PFSK-1 (cell line): Measurements from ENCODE around the gene PPL.

Source experiments
- FOXP2 ChIP-seq: optimal IDR thresholded peaks from 2 replicates; pipeline ENCODE3; 2011; ENCODE audit warnings: borderline replicate concordance, control low read depth, inconsistent platforms; ENCODE audit not compliant: insufficient read depth; ENCODE audit errors: extremely low read length, extremely low read depth
- POLR2AphosphoS5 ChIP-seq: IDR thresholded peaks from 2 replicates; pipeline ENCODE4 v1.6.1; 2012; ENCODE audit warnings: low read depth, mild to moderate bottlenecking, control low read depth, low read length, moderate library complexity
- SIN3A ChIP-seq: IDR thresholded peaks from 2 replicates; pipeline ENCODE4 v1.6.1; 2012; ENCODE audit warnings: mild to moderate bottlenecking, low read length, moderate library complexity, borderline replicate concordance; ENCODE audit not compliant: insufficient read depth
- TAF1 ChIP-seq: IDR thresholded peaks from 2 replicates; pipeline ENCODE4 v1.6.1; 2012; ENCODE audit warnings: low read length, control low read depth, borderline replicate concordance; ENCODE audit not compliant: insufficient read depth
- TF ChIP-seq, protein P1 (sequence below), 2 experiments: IDR thresholded peaks; 2 replicates each; pipeline versions ENCODE4 v1.6.1 to v1.8.0; 2011 to 2012; ENCODE audit warnings: low read depth in 2 of 2, low read length in 2 of 2, control low read depth in 1 of 2, inconsistent platforms in 1 of 2, mild to moderate bottlenecking in 1 of 2, moderate library complexity in 1 of 2; ENCODE audit not compliant: insufficient read depth in 1 of 2

The PPL gene

DNA sequence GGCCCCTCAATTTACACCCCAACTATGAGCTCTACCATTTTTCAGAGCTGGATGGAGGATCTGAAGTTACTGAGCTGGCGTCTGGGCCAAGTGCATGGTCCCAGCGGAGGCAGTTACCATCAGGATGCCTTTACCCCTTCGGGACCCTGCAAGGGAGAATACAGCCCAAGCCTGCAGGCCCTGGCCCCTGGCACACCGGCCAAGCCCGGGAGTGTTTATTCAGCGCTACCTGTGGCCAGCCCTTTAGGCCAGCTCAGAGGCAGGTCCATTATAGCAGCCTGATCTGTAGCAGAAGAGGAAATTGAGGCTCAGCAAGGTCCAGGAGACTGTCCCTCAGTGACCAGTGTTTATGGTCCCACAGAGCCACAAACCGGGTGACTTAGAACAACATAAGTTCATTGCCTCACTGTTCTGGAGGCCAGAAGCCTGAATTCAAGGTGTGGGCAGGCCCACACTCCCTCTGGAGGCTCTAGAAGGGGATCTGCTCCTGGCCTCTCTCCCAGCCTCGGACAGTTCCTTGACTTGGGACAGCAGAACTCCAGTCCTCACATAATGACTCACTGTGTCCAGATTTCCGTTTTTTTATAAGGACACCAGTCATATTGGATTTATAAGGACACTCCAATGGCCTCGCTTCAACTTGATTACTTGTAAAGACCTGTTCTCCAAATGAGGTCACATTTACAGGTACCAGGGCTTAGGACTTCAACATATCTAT, 29.9 kb upstream of the PPL start:
- TF ChIP-seq, protein P1, sequence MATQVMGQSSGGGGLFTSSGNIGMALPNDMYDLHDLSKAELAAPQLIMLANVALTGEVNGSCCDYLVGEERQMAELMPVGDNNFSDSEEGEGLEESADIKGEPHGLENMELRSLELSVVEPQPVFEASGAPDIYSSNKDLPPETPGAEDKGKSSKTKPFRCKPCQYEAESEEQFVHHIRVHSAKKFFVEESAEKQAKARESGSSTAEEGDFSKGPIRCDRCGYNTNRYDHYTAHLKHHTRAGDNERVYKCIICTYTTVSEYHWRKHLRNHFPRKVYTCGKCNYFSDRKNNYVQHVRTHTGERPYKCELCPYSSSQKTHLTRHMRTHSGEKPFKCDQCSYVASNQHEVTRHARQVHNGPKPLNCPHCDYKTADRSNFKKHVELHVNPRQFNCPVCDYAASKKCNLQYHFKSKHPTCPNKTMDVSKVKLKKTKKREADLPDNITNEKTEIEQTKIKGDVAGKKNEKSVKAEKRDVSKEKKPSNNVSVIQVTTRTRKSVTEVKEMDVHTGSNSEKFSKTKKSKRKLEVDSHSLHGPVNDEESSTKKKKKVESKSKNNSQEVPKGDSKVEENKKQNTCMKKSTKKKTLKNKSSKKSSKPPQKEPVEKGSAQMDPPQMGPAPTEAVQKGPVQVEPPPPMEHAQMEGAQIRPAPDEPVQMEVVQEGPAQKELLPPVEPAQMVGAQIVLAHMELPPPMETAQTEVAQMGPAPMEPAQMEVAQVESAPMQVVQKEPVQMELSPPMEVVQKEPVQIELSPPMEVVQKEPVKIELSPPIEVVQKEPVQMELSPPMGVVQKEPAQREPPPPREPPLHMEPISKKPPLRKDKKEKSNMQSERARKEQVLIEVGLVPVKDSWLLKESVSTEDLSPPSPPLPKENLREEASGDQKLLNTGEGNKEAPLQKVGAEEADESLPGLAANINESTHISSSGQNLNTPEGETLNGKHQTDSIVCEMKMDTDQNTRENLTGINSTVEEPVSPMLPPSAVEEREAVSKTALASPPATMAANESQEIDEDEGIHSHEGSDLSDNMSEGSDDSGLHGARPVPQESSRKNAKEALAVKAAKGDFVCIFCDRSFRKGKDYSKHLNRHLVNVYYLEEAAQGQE (IDR thresholded peaks at IDR 0.05; ENCODE audit: insufficient read depth in 1 of 2, low read depth in 2 of 2, low read length in 2 of 2): no peak
- TF ChIP-seq FOXP2 (no peak), TAF1 (no peak), POLR2AphosphoS5 (no peak), SIN3A (no peak)

DNA sequence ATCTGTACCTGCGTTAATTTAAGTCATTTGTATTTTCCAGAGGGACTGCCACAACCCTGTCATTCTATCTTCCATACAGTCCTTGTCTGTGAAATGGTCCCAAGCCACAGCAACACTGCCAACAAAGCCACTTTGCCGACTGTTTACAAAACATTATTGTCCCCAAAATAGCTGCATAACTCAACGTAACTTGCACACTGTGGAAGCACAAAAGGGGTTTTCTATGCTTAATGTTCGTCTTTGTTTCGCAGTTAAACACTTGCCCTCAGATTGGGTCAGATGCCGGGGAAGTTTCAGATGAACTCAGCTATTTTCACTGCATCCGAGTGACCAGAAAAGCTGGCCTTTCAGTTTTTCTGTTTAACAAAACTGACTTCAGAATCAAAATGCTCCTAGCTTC, 25.8 kb upstream of the PPL start:
- TF ChIP-seq SIN3A (no peak), TAF1 (no peak), POLR2AphosphoS5 (no peak), FOXP2 (no peak)
- TF ChIP-seq, protein P1 (IDR thresholded peaks at IDR 0.05; ENCODE audit: insufficient read depth in 1 of 2, low read depth in 2 of 2, low read length in 2 of 2): no peak

DNA sequence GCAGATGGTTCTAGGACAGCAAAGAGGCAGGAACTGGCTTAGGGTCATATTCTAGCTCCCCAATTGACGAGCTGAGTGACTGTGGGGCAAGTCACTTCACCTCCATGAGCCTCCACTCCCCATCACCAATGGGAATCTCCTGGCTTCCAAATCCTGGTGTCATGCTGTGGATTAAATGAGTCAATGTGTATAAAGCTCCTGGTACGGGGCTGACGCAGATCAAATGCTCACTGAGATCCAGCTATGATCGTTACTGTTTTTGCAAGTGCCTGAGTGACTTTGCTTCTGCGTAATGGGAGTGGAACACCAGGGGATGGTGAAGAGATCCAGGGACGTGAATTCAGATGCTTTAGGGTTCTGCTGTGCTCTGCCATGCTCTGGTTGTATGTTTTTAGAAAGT, 23.6 kb upstream of the PPL start:
- TF ChIP-seq, protein P1 (IDR thresholded peaks at IDR 0.05; ENCODE audit: insufficient read depth in 1 of 2, low read depth in 2 of 2, low read length in 2 of 2): no peak
- TF ChIP-seq FOXP2 (no peak), SIN3A (no peak), POLR2AphosphoS5 (no peak), TAF1 (no peak)

DNA sequence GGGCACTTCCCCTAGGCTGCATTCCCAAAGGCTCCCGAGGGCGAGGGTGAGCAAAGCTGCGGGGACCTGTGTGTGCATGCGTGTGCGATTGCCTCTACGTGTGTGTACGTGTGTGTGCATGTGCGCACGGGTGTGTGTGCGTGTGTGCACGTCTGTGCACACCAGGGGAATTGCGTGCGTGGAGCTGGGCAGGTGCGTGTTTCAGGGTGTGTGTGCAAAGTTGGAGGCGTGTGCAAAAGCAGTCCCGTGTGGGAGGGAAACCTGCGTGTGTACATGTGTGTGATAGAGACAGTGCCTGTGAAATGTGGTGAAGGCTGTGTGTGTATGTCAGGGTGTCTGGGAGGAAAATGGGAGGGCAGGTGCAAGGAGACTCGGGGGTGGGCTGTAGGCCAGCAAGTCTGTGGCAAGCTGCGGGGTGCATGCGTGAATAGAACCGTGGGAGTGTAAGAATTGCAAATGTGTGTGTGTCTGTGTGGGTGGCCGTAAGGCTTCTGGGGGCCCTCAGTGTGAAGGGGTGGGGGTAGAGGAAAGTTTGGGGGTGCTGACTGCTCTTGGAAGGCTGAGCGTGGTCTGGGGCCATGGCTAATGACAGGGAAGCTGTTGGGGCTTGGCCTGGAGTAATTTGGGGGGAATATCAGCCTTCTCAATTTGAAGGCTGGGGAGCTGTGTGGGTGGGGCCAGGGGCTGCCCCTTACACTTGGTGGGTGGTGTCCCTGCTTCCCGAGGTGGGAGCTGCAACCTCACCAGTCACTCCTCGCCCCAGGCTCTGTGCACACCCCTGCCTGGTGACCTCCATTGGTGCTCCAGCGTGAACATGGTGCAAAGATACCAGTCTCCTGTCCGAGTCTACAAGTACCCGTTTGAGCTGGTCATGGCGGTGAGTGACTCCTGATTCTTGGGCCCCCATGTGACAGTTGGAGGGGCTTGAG, 21.8 kb upstream of the PPL start:
- peak; percentile 6 for TF ChIP-seq FOXP2
- TF ChIP-seq POLR2AphosphoS5: no peak

DNA sequence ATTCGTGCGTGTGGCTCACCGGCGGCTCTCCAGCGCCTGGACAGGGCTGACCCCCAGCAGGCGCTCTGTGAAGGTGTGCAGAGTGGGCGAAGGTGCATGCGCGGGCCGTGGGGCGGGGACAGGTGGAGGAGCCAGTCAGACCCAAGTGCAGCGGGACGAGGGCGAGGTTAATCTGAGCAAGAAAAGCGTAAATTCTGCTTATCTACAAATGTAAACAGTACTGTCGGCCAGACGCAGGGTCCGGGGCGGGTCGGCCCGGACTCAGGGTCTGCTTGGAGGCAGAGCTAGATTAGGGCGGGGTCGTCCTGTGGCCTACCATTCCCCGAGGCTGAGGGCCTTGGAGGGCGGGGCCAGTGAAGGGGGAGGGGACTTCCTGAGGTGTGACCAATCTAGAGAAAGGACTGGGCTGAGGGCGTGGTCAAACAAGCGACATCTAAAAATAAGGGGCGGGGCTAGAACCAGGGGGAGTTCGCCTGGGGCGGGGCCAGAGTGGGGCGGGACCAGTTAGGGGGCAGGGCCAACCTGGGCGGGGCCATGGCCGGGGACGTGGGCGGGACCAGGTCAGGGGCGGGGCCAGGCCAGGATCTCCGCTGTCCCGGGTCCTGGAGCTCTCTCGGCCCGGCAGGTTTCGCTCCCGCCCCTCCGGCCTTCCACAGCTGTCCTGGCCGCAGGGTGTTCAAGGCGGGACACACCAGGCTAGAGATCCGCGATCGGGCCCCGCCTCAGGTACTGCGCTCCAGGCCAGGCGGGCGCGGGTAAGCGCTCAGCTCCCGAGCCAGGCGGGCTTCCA, 21.0 kb upstream of the PPL start, which contains the start of gene SEC14L5:
Gene SEC14L5 (plus strand): TSS at position 611 of the 790 bp plus-strand sequence. CDS start 994 bp downstream, outside the sequence.
- TF ChIP-seq, protein P1 (IDR thresholded peaks at IDR 0.05; ENCODE audit: insufficient read depth in 1 of 2, low read depth in 2 of 2, low read length in 2 of 2): peak; percentile 89 to 94
- TF ChIP-seq FOXP2 (peak; percentile 5), TAF1 (no peak)
